ENCODE data around the gene ABCC11. TPM values are rescaled to one million over a fixed set of nuclear protein-coding genes. Genes with fewer than 3 reads are reported as not detected.

Gene ABCC11
- total RNA-seq, 1 experiment from 2014 or later = 0.44 TPM

- intact Hi-C loops (cut with micrococcal nuclease) = no loop called here
- no peak for DNase-seq (ENCODE audit: unreplicated experiment)
- BruUV-seq (replicated peaks) = no TSS peak
- Mint-ChIP-seq H3K4me1 (ENCODE audit: insufficient read depth, unreplicated experiment) (no peaks in the 10 kb centered on the region), H3K27me3 (ENCODE audit: insufficient read depth, unreplicated experiment) (no peaks in the 10 kb centered on the region), H3K4me3 (ENCODE audit: unreplicated experiment) (no peak overlapping the region), H3K9me3 (ENCODE audit: unreplicated experiment) (peaks cover 7% of the 10 kb centered on the region), H3K36me3 (ENCODE audit: insufficient read depth, unreplicated experiment) (no peaks in the 10 kb centered on the region), H3K27ac (ENCODE audit: low read depth, unreplicated experiment) (no peak overlapping the region)
- no peak for TF ChIP-seq CTCF (IDR thresholded peaks at IDR 0.05; ENCODE audit: unreplicated experiment)
- ChIA-PET CTCF (no interaction called here), POLR2A (no interaction called here)
Measured at GRCh38 chr16:48225456-48225855, 21.9 kb downstream of the ABCC11 start.

- peaks cover 7% of the 10 kb centered on the region for H3K9me3 Mint-ChIP-seq (ENCODE audit: unreplicated experiment)
- no peaks in the 10 kb centered on the region for H3K27me3 Mint-ChIP-seq (ENCODE audit: insufficient read depth, unreplicated experiment)
- CTCF ChIA-PET = interaction anchor here (0.6 to 0.7 kb wide), 2 partner anchors 11 to 22 kb away, joined by 4 to 5 read pairs; no protein-coding TSS in a partner anchor
- no peak overlapping the region for H3K27ac Mint-ChIP-seq (ENCODE audit: low read depth, unreplicated experiment)
- no peaks in the 10 kb centered on the region for H3K4me1 Mint-ChIP-seq (ENCODE audit: insufficient read depth, unreplicated experiment)
- no peaks in the 10 kb centered on the region for H3K36me3 Mint-ChIP-seq (ENCODE audit: insufficient read depth, unreplicated experiment)
- intact Hi-C loops (cut with micrococcal nuclease) = no loop called here
- DNase-seq (ENCODE audit: unreplicated experiment) = no peak
- POLR2A ChIA-PET = interaction anchor here (0.5 kb wide), 1 partner anchor 9 kb away, joined by 3 read pairs; no protein-coding TSS in a partner anchor
- no peak for TF ChIP-seq CTCF (IDR thresholded peaks at IDR 0.05; ENCODE audit: unreplicated experiment)
- no peak overlapping the region for H3K4me3 Mint-ChIP-seq (ENCODE audit: unreplicated experiment)
- no TSS peak for BruUV-seq (replicated peaks)
Measured at GRCh38 chr16:48223490-48223889, 23.8 kb downstream of the ABCC11 start.

- Mint-ChIP-seq H3K36me3 (ENCODE audit: insufficient read depth, unreplicated experiment) (no peaks in the 10 kb centered on the region), H3K9me3 (ENCODE audit: unreplicated experiment) (peaks cover 7% of the 10 kb centered on the region), H3K4me3 (ENCODE audit: unreplicated experiment) (no peak overlapping the region), H3K27me3 (ENCODE audit: insufficient read depth, unreplicated experiment) (no peaks in the 10 kb centered on the region), H3K27ac (ENCODE audit: low read depth, unreplicated experiment) (no peak overlapping the region), H3K4me1 (ENCODE audit: insufficient read depth, unreplicated experiment) (no peaks in the 10 kb centered on the region)
- ChIA-PET CTCF (no interaction called here), POLR2A (no interaction called here)
- intact Hi-C loops (cut with micrococcal nuclease) = no loop called here
- DNase-seq (ENCODE audit: unreplicated experiment) = no peak
- no TSS peak for BruUV-seq (replicated peaks)
- TF ChIP-seq CTCF (IDR thresholded peaks at IDR 0.05; ENCODE audit: unreplicated experiment) = no peak
Measured at GRCh38 chr16:48220891-48221290, 26.4 kb downstream of the ABCC11 start.

- DNase-seq (ENCODE audit: unreplicated experiment) = no peak
- H3K9me3 Mint-ChIP-seq (ENCODE audit: unreplicated experiment) = peaks cover 4% of the 10 kb centered on the region
- no peaks in the 10 kb centered on the region for H3K27me3 Mint-ChIP-seq (ENCODE audit: insufficient read depth, unreplicated experiment)
- H3K36me3 Mint-ChIP-seq (ENCODE audit: insufficient read depth, unreplicated experiment) = no peaks in the 10 kb centered on the region
- no peaks in the 10 kb centered on the region for H3K4me1 Mint-ChIP-seq (ENCODE audit: insufficient read depth, unreplicated experiment)
- intact Hi-C loops (cut with micrococcal nuclease) = no loop called here
- POLR2A ChIA-PET = no interaction called here
- TF ChIP-seq CTCF (IDR thresholded peaks at IDR 0.05; ENCODE audit: unreplicated experiment) = no peak
- no peak overlapping the region for H3K27ac Mint-ChIP-seq (ENCODE audit: low read depth, unreplicated experiment)
- CTCF ChIA-PET = interaction anchor here (0.5 to 1.3 kb wide), 2 partner anchors 9 to 36 kb away, joined by 3 to 5 read pairs; no protein-coding TSS in a partner anchor
- H3K4me3 Mint-ChIP-seq (ENCODE audit: unreplicated experiment) = no peak overlapping the region
- no TSS peak for BruUV-seq (replicated peaks)
Measured at GRCh38 chr16:48218473-48218872, 28.9 kb downstream of the ABCC11 start.

Measured in MCF 10A (cell line).